ENCODE data around the gene GPC5.

DNA sequence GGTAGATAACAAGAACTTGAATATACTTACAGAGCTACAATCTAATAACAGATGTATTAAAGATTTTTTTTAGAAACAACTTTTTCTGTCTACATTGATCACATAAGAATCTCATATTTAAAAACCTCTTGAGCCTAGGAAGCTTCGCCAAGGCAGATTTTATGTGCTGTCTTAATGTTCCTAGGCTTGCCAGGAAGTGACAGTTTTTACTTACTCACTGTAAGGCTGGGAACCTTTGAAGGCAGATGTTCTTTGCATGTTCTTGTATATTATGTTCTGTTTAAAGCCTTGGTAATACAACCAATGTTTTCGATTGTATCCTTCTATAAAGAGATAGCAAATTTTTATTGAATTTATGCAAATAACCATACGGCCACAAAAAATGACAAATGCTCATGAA is 492.7 kb downstream of the GPC5 start:
- TF ChIP-seq, protein P1, sequence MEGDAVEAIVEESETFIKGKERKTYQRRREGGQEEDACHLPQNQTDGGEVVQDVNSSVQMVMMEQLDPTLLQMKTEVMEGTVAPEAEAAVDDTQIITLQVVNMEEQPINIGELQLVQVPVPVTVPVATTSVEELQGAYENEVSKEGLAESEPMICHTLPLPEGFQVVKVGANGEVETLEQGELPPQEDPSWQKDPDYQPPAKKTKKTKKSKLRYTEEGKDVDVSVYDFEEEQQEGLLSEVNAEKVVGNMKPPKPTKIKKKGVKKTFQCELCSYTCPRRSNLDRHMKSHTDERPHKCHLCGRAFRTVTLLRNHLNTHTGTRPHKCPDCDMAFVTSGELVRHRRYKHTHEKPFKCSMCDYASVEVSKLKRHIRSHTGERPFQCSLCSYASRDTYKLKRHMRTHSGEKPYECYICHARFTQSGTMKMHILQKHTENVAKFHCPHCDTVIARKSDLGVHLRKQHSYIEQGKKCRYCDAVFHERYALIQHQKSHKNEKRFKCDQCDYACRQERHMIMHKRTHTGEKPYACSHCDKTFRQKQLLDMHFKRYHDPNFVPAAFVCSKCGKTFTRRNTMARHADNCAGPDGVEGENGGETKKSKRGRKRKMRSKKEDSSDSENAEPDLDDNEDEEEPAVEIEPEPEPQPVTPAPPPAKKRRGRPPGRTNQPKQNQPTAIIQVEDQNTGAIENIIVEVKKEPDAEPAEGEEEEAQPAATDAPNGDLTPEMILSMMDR (conservative IDR thresholded peaks at IDR 0.05; ENCODE audit: low read depth, low read length), result no peak
- no peak for TF ChIP-seq EZH2 (IDR thresholded peaks at IDR 0.05; ENCODE audit: borderline replicate concordance, low read depth, low read length, poor library complexity, severe bottlenecking)

Measured in A673 (cell line).